ENCODE data around the gene DNAH3.
A peak's percentile ranks its signal among the peaks of the same experiment; 100 is the strongest.

The DNAH3 gene

DNA sequence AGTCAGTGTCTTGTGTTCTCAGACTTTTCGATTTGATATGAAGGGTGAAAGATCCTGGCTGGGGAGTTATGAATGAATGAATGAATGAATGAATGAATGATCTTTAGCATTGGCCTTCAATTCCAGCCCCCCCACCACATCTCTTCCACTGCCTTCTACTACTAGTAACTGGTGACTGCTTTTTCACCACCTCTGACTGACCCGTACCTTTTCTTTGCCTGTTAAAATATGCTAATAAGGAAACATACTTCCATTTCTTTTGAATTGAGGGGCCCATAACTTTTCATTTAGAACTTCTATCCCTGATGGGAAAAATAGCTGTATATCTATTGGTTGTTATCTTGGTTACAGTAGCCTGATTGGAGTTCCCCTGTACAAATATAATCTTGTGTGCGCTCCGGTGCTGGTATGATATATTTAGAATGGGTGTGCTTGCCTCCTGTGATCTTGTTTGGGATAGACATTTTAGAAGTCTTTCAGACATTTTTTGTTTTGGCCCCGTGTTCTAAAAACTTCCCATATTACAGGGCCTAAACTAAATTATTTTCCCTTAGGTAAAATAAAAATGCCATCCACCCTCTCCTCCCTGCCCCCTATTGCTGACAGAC is 246.6 kb downstream of the DNAH3 start:
- DNase-seq (ENCODE audit: low read depth): no peak

DNA sequence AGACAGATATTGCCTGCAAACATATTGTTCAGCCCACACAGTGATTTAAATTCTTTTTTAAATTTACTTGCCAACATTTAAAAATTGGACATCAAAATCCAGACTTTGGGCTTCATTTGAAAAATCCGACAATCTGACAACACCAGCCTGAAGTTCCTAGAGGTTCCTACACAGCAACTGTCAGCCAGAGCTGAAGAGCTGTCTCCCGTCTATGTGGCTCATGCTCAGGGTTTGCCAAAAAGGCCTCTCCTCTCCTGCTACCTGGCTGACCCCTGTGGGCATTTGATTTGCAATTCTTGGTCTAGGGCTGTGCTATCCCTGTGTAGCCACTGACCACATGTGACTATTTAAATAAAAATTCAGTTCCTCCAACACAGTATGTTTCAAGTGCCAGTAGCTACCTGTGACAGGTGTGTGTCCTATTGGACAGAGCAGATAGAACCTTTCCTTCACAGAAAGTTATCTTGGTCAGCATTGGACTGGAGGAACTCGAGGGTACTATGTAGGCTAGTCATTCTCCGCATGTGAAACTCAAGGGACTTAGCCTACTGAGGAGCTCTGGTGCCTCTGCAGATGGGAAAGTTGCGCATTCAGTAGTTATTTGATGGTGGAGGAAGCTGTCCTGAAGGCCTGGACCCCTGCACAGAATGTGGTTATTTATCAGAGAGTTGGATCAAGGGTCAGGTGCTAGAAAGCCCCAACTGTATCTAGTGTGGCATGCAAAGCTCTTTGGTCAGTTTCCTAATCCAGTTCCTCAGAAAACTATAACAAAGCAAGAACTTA is 247.3 kb downstream of the DNAH3 start:
- DNase-seq (ENCODE audit: low read depth): no peak

DNA sequence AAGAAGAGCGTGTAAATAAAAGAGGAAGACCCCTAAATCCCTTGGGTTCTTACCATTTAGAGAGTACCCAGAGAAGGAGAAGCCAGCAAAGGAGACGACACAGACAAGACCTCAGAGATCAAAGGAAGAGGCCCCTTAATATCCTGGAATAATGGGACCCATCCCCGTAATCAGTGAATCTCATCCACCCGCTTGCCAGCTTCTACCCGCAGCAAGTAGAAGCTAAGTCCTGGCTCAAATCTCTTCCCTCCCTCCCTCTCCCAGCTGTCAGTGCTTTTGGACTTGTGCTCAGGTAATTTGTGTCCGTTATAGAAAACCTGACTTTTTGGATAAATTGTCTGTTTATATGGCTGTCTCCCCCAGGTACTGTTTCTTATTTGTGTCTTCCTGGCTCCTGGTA is 248.2 kb downstream of the DNAH3 start:
- no peak for DNase-seq (ENCODE audit: low read depth)

DNA sequence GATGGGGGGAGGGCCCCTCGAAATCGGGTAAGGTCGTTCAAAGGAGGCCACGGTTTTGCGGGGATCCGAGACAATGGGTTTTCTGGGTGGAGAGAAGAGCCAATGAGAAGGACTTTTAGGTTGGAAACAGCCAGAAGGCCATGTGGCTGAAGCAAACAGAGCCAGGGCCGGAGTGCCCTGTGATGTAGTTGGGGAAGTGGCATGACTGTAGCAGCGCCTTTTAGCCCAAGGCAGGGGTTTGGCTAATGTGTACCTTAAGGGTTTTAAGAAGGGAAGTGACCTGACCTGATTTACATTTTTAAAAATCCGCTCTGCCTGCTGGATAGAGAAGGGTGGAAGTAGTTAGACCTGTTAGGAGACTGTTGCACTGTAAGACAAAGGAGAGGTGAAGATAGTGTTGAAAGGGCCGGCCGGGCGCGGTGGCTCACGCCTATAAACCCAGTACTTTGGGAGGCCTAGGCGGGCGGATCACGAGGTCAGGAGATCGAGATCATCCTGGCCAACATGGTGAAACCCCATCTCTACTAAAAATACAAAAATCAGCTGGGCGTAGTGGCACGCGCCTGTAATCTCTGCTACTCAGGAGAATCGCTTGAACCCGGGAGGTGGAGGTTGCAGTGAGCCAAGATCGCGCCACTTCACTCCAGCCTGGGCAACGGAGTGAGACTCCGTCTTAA is 249.1 kb downstream of the DNAH3 start:
- DNase-seq (ENCODE audit: low read depth): no peak

DNA sequence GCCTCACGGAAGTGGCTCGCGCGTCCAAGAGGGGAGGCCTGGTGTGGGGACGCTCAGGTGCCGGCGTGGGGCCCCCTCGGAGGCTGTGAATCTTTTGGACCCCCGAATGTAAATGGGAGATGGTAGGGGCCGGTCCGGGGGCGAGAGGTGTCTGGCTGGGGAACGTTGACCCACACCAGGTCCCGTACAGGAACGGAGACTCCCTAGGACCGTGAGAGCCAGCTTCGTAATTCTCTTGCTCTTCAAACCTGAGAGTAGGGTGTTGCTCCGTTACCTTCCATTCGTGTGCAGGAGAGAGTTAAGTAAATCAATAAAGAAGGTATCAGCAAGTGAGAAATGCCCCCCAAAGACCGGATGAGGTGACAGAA is 249.6 kb downstream of the DNAH3 start:
- no peak for DNase-seq (ENCODE audit: low read depth)

DNA sequence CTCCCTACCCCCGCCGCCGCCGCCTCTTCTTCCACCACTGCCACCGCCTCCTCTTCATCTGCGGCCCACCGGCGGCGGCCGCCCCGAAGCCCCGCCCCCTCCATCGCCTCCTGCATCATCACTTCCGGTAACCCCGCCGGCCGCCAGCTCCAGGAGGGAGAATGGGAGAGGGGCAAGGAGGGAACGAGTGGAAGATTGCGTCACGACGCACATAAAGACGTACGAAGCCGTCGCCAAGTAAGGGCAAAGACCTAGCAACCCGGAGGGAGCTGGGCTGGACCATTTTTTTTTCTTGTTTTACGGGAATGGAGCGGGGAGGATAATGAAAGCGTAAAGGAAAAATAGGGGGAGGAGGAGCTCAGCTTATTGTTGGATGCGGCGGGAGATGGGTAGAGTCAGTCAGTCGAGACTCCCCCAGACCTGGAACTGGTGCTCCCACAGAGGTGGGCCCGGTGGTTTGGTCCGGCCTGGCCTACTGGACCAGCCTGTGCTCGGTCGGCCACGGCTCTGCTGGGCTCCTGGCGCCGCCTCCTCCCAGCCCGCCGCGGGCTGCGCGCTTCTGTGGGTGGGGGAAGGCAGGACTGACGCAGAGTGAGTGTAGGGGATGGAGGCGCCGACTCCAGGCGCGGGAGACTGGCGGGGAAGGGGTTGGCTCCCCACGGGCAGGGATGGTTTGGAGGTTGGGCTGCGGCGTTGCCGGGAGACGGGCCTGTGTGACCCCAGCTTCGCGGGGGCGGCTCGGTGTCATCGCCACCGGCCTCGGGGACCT is 250.2 kb downstream of the DNAH3 start, which contains the start of the genes DCUN1D3 and LYRM1:
DCUN1D3 (minus strand) TSS at position 60 of the 769 bp plus-strand sequence. CDS start 37,820 bp downstream, outside the sequence.
LYRM1 (plus strand) TSS at position 473 of the 769 bp plus-strand sequence. CDS start 14,785 bp downstream, outside the sequence.
- peak; percentile 95 for DNase-seq (ENCODE audit: low read depth)

DNA sequence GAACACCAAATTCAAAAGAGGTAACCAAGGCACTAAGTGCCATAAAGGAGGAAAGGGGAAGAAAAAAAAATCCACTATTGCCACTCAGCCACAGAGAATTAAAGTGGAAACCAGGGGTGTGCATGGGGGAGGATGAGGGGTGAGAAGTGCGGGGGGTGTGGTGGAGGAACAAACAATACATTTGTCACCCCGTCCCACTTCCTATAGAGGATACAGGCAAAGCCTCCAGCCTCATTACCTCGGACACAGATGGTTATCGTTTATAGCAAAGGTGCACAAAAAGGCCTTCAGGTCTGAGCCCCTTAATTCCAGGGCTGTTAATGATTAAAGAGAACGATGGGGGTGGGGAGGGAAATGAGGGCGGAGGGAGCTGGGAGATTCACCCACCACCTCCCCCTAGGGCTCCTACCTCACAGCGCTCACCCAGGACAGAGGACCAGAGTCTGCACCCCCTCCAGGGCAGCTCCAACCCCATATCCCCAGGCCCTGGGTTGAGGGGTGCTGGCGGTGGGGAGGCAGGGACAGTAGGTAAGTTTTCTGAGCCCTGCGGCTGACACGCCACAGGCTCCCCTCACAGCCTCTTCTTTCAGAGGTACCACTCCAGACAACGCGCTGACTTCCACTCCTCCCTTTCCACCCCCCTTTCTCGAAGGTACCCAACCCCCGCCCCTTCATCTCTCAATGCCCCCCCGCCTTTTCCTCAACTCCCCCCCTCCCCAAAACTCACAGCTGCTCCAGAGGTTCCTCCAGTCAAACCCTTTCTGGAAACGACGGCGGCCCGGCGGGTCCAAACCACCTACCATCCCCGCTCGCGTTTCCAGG is 251.0 kb downstream of the DNAH3 start:
- DNase-seq (ENCODE audit: low read depth): no peak

DNA sequence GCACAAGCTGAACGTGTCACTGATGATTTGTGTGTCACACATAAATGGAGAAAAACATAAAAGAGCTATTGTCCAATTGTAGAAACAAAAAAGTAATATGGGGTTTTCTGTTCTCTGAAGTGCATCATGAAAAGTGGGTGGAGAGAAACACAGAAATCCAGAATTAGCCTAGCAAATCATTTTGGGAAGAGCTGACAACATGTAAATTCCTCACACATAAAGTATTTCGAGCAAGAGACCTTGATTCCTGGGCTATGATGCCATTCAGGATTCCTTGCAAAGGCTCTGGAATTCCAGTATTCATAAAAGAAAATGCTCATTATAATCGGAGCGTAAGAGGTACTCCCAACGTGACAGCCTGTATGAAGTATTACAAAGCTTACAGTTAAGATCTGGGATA is 251.6 kb downstream of the DNAH3 start:
- peak; percentile 75 for DNase-seq (ENCODE audit: low read depth)

DNA sequence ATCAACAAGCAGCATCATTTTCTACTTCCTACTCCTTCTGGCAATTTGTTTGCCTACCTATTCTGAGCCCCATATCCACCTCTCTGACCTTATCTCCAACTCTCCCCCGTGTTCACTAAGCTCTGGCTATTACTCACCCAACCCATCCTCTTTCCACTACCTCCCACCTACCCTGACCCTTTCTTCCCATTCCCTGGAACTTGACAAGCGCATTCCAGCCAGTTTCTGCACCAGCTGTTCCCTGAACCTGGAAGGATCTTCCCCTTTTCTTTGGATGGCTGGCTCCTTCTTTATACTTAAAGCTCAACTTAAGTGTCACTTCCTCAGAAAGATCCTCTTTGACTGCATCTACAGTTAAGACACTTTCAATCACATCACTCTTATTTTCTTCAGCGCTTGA is 252.7 kb downstream of the DNAH3 start:
- DNase-seq (ENCODE audit: low read depth): no peak

DNA sequence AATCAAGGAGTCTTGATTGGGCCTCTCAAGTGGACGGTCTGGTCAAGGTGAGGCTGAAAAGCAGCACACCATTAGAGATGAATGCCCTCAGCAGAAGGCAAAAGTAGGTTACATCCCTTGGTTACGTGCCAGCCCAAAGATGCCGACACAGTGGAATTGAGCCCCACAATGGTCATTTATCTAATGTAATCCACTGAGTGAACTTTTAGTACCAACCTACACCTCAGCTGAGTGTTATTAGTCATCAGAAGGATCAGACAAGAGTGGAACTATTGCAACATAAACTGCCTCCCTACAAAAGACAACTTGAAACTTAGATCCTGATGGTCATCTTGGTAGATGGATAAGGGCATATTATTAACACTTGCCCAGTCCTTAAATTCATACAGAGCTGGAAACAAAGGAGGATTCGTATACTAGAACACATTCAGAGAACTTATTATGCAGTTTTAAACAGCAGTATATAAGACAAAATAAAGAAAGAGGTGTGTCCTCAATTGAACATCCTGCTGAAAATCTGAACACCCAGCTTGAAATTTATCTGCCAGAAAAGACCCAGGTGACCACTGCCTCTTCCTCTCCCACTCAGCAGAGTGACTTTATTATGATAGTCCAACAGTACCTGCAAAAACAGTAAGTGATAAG is 253.3 kb downstream of the DNAH3 start:
- DNase-seq (ENCODE audit: low read depth): no peak

DNA sequence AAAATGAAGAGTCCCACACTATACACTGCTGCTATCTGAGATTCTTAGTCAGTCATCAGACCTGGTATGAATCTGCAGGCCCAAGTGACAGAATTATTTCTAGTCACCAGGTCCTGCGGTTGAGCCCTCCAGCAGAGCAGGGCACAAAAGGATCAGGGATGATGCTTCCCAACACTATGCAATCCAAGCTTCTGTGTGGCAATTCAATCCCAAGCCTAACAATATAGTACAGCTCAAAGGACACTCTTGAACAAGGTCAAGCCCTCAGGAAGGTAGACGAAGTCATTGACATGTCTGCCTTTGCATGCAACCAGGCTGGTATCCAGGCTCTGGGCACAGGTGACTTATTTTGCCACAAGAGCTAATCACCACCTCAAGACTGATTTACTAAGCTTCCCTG is 256.3 kb downstream of the DNAH3 start:
- DNase-seq (ENCODE audit: low read depth): no peak

DNA sequence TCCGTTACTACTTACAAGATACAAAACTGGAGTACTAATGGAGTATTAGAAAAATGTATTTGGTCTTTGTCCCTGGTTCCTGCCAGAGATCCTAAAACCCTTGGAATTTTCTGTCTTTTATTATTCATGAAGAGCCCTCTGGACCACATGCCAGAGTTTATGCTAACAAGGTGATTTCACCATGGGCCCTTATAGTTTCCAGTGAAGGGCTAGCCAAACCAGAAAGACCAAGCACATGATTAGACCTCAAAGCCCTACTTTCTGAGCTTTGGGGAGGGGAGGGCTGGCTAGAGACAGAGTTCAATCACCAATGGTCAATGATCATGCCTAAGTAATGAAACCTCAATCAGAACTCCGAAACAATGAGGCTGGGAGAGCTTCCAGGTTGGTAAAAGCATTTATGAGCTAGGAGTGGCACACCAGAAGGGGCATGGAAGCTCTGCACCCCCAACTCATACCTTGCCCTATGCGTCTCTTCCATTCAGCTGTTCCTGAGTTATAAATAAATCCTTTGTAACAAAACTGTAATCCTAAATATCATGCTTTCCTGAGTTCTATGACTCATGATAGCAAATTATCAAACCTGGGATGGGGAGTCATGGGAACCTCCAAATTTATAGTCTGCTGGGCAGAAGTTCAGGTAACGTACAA is 260.9 kb downstream of the DNAH3 start:
- no peak for DNase-seq (ENCODE audit: low read depth)

DNA sequence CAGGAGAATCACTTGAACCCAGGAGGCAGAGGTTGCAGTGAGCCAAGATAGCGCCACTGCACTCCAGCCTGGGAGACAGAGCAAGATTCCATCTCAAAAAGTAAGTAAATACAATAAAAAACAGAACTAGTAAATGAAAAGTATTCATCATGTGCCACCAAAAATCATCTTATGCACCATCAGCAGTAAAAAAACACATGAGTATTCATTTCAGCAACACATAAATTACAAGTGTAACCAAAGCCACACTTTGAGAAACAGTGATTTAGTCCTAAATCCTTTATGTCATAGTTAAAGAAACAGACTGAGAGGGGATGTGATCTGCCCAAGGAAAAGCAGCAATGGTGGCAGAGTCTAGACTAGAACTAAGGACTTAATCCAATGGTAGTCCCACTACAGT is 263.4 kb downstream of the DNAH3 start:
- no peak for DNase-seq (ENCODE audit: low read depth)

DNA sequence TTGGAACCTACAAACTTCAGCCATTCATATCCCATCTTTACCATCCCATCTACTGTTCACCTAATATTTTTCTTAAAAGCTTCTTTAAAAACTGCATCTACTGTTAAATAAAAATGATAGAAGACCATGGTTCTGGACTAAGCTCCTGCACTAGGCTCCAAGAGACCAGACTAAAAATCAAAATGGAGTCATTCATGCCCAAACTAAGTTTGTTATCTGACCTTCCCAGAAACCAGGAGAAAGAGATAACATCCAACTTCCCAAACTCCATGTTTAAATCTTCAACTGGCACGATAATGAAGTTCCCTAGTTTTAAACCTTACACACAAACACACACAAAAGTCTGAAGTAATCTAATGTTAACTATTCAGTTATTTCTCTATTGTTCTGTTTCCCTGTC is 264.3 kb downstream of the DNAH3 start:
- DNase-seq (ENCODE audit: low read depth): no peak

DNA sequence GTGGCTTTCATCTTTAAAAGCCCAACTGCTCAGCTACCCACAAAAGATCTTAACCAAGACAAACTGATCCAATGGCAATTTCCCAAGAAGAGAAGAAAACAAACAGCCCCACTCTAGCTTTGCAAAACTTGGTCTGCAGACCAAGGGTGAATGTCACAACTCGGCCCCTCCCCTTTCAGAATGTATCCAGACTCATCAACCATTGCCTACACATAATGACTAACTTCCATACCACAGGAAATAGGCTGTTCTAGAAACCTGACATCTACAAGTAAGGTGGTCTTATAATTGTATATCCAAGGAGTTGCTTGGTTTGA is 266.4 kb downstream of the DNAH3 start:
- DNase-seq (ENCODE audit: low read depth): peak; percentile 44

DNA sequence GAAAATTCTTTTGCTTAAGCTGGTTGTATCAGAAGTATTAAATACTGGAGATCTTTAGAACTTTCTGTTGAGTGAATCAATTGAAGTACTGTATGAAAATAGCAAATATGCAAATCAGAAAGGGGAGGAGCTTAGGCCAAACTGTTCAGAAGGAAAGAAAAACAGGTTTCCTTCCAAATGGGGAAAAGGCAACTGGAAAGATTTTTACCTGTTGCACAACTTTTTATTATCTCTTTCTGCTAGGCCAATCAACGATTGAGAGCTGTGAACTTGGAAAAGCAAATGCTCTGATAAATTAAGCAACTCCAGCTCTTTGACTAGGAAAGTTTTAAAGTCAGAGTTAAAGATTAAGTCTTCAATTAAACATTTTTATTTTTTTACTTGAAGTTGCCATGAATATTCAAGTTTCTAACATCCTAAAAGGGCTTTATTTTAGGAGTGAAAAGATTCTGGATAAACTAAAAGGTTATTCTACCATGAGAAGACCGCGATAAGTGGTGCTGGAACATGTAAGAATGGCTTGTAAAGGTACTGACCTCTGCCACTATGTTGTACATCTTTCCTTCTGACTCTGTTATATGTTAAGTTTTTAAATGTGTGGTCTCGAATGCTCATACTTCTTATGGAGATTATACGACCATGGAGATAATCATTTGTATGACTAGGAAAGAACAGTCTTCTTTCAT is 266.9 kb downstream of the DNAH3 start:
- DNase-seq (ENCODE audit: low read depth): no peak
